ENCODE data around the gene DHRS4L2. TPM values are rescaled to one million over a fixed set of nuclear protein-coding genes. Genes with fewer than 3 reads are reported as not detected.
"Not testable (repeated sequence)": the region's sequence is repeated elsewhere in the genome, so short reads cannot be mapped to it uniquely, and the experiment has no call there.

DHRS4L2 gene
- total RNA-seq, 1 experiment from 2014 or later, result 11.1 TPM

- H3K4me1 ChIP-seq; H3K27me3 ChIP-seq; DNase-seq; H3K9me3 ChIP-seq (replicated peaks); H3K36me3 ChIP-seq; H3K4me3 ChIP-seq; H3K27ac ChIP-seq: not testable (repeated sequence)
Observed at GRCh38 chr14:24024939-24025418, 36.2 kb downstream of the DHRS4L2 start.

GRCh38 chr14:24029687-24030086 is 41.0 kb downstream of the DHRS4L2 start:
- H3K4me1 ChIP-seq, H3K27me3 ChIP-seq, H3K4me3 ChIP-seq, H3K27ac ChIP-seq, DNase-seq, H3K36me3 ChIP-seq: not testable (repeated sequence)
- H3K9me3 ChIP-seq (replicated peaks), result peaks cover 11% of the 10 kb centered on the region

- peaks cover 11% of the 10 kb centered on the region for H3K9me3 ChIP-seq (replicated peaks)
- not testable (repeated sequence) for H3K36me3 ChIP-seq
Observed at GRCh38 chr14:24031331-24031730, 42.6 kb downstream of the DHRS4L2 start.

GRCh38 chr14:24032727-24033418 is 44.1 kb downstream of the DHRS4L2 start:
- Histone ChIP-seq H3K36me3 (no peaks in the 10 kb centered on the region), H3K9me3 (replicated peaks) (peaks cover 11% of the 10 kb centered on the region), H3K4me3 (no peak overlapping the region), H3K4me1 (no peaks in the 10 kb centered on the region), H3K27me3 (no peaks in the 10 kb centered on the region), H3K27ac (no peak overlapping the region)
- DNase-seq, result no peak

More at GRCh38 chr14:24031331-24031730, 42.6 kb downstream of the DHRS4L2 start:
- not testable (repeated sequence) for H3K4me3 ChIP-seq, DNase-seq, H3K27me3 ChIP-seq, H3K27ac ChIP-seq, H3K4me1 ChIP-seq

- H3K4me1 ChIP-seq; H3K36me3 ChIP-seq; H3K27me3 ChIP-seq; H3K9me3 ChIP-seq (replicated peaks); DNase-seq; H3K27ac ChIP-seq: not testable (repeated sequence)
- H3K4me3 ChIP-seq, result peak overlapping the region; percentile 67
Observed at GRCh38 chr14:24035769-24036168, 47.0 kb downstream of the DHRS4L2 start.

- Histone ChIP-seq H3K27ac (peak overlapping the region; percentile 33), H3K27me3 (no peaks in the 10 kb centered on the region), H3K9me3 (replicated peaks) (peaks cover 5% of the 10 kb centered on the region; the same call in 1 of the 2 replicates), H3K4me1 (no peaks in the 10 kb centered on the region), H3K36me3 (no peaks in the 10 kb centered on the region), H3K4me3 (peak overlapping the region; percentile 67)
- DNase-seq, result peak; percentile 84 to 86
Observed at GRCh38 chr14:24036169-24036962, 47.6 kb downstream of the DHRS4L2 start.

GRCh38 chr14:24036963-24037657 is 48.4 kb downstream of the DHRS4L2 start:
- H3K27me3 ChIP-seq; DNase-seq; H3K9me3 ChIP-seq (replicated peaks); H3K27ac ChIP-seq; H3K36me3 ChIP-seq; H3K4me1 ChIP-seq: not testable (repeated sequence)
- H3K4me3 ChIP-seq, result peak overlapping the region; percentile 67

- Histone ChIP-seq H3K27ac (no peak overlapping the region), H3K9me3 (replicated peaks) (no peaks in the 10 kb centered on the region), H3K27me3 (no peaks in the 10 kb centered on the region), H3K4me3 (no peak overlapping the region), H3K4me1 (no peaks in the 10 kb centered on the region), H3K36me3 (no peaks in the 10 kb centered on the region)
- no peak for DNase-seq
Observed at GRCh38 chr14:24037658-24038037, 48.9 kb downstream of the DHRS4L2 start.

- Histone ChIP-seq H3K27me3 (no peaks in the 10 kb centered on the region), H3K27ac (no peak overlapping the region), H3K9me3 (replicated peaks) (no peaks in the 10 kb centered on the region), H3K4me1 (no peaks in the 10 kb centered on the region), H3K36me3 (no peaks in the 10 kb centered on the region), H3K4me3 (no peak overlapping the region)
- no peak for DNase-seq
Observed at GRCh38 chr14:24038686-24039085, 50.0 kb downstream of the DHRS4L2 start.

GRCh38 chr14:24040692-24041091 is 52.0 kb downstream of the DHRS4L2 start:
- no peak for DNase-seq
- Histone ChIP-seq H3K9me3 (replicated peaks) (no peaks in the 10 kb centered on the region), H3K27ac (no peak overlapping the region), H3K27me3 (no peaks in the 10 kb centered on the region), H3K36me3 (no peaks in the 10 kb centered on the region), H3K4me3 (no peak overlapping the region), H3K4me1 (no peaks in the 10 kb centered on the region)

GRCh38 chr14:24042746-24043145 is 54.0 kb downstream of the DHRS4L2 start:
- no peaks in the 10 kb centered on the region for H3K9me3 ChIP-seq (replicated peaks)
- no peaks in the 10 kb centered on the region for H3K4me1 ChIP-seq
- H3K4me3 ChIP-seq, result no peak overlapping the region
- no peaks in the 10 kb centered on the region for H3K27me3 ChIP-seq
- H3K27ac ChIP-seq, result no peak overlapping the region
- no peak for DNase-seq
- no peaks in the 10 kb centered on the region for H3K36me3 ChIP-seq

GRCh38 chr14:24049002-24049401 is 60.3 kb downstream of the DHRS4L2 start:
- H3K27ac ChIP-seq; DNase-seq; H3K9me3 ChIP-seq (replicated peaks); H3K27me3 ChIP-seq; H3K36me3 ChIP-seq; H3K4me3 ChIP-seq; H3K4me1 ChIP-seq: not testable (repeated sequence)

- H3K9me3 ChIP-seq (replicated peaks); H3K4me1 ChIP-seq; H3K27ac ChIP-seq; H3K27me3 ChIP-seq; H3K36me3 ChIP-seq; DNase-seq; H3K4me3 ChIP-seq: not testable (repeated sequence)
Observed at GRCh38 chr14:24050753-24051152, 62.0 kb downstream of the DHRS4L2 start.

GRCh38 chr14:24051176-24051788 is 62.6 kb downstream of the DHRS4L2 start:
- no peaks in the 10 kb centered on the region for H3K27me3 ChIP-seq
- no peaks in the 10 kb centered on the region; the same call in 1 of the 2 replicates for H3K4me1 ChIP-seq
- peak overlapping the region; percentile 62 for H3K4me3 ChIP-seq

More at GRCh38 chr14:24051176-24051788, 62.6 kb downstream of the DHRS4L2 start:
- DNase-seq, result no peak
- no peaks in the 10 kb centered on the region for H3K36me3 ChIP-seq
- no peaks in the 10 kb centered on the region for H3K9me3 ChIP-seq (replicated peaks)
- no peak overlapping the region for H3K27ac ChIP-seq

All from SJCRH30 (cell line).